LNCaP clone FGC (cell line): ENCODE measurements around the gene IFITM5.

Experiments used
- DNase-seq: peaks from one replicate; pipeline ENCODE4 v3.0.0-alpha.2; 2011; ENCODE audit warnings: low read depth
- H3K4me3 ChIP-seq: 2 replicates; pipeline ENCODE4 v1.5.1; 2011; ENCODE audit warnings: mild to moderate bottlenecking, low read depth, low read length, control low read depth
- TF ChIP-seq, protein P1 (sequence below): IDR thresholded peaks from 2 replicates; pipeline ENCODE4 v1.5.1; 2012; ENCODE audit warnings: mild to moderate bottlenecking; ENCODE audit not compliant: control insufficient read depth, insufficient read depth; ENCODE audit errors: extremely low read depth

IFITM5 gene

GRCh38 chr11:293852-294661 is 5.3 kb downstream of the IFITM5 start:
- TF ChIP-seq, protein P1, sequence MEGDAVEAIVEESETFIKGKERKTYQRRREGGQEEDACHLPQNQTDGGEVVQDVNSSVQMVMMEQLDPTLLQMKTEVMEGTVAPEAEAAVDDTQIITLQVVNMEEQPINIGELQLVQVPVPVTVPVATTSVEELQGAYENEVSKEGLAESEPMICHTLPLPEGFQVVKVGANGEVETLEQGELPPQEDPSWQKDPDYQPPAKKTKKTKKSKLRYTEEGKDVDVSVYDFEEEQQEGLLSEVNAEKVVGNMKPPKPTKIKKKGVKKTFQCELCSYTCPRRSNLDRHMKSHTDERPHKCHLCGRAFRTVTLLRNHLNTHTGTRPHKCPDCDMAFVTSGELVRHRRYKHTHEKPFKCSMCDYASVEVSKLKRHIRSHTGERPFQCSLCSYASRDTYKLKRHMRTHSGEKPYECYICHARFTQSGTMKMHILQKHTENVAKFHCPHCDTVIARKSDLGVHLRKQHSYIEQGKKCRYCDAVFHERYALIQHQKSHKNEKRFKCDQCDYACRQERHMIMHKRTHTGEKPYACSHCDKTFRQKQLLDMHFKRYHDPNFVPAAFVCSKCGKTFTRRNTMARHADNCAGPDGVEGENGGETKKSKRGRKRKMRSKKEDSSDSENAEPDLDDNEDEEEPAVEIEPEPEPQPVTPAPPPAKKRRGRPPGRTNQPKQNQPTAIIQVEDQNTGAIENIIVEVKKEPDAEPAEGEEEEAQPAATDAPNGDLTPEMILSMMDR, result no peak
- no peak overlapping the region for H3K4me3 ChIP-seq
- no peak for DNase-seq

DNA sequence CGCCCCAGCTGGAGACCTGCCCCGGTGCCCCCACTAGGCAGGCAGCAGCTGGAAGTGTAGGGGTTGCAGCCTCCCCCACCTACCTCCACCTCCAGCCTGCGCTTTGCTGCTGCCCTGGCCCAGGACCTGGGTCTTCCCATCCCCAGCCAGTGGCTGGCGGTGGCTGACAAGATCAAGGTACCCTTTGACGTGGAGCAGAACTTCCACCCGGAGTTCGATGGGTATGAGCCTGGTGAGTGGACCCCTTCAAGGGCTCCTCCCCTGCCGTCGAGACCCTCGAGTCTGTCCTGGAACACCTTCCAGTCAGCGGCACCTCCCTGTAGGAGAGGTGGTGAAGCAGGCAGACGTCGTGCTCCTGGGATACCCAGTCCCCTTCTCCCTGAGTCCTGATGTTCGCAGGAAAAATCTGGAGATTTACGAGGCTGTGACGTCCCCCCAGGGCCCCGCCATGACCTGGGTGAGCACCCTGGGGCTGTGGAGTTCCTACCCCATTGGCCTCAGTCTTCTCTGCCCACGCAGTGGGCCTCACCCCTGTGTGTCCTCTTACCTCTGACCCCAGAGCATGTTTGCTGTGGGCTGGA is 6.0 kb downstream of the IFITM5 start:
- TF ChIP-seq, protein P1, result no peak
- no peak overlapping the region for H3K4me3 ChIP-seq
- DNase-seq, result no peak

- no peak for DNase-seq
- H3K4me3 ChIP-seq, result no peak overlapping the region
- TF ChIP-seq, protein P1, result no peak
These were observed 6.9 kb downstream of the IFITM5 start for GRCh38 chr11:292211-293121.

- no peak overlapping the region for H3K4me3 ChIP-seq
- DNase-seq, result no peak
- TF ChIP-seq, protein P1, result no peak
These were observed 7.8 kb downstream of the IFITM5 start for GRCh38 chr11:291281-292210.

DNA sequence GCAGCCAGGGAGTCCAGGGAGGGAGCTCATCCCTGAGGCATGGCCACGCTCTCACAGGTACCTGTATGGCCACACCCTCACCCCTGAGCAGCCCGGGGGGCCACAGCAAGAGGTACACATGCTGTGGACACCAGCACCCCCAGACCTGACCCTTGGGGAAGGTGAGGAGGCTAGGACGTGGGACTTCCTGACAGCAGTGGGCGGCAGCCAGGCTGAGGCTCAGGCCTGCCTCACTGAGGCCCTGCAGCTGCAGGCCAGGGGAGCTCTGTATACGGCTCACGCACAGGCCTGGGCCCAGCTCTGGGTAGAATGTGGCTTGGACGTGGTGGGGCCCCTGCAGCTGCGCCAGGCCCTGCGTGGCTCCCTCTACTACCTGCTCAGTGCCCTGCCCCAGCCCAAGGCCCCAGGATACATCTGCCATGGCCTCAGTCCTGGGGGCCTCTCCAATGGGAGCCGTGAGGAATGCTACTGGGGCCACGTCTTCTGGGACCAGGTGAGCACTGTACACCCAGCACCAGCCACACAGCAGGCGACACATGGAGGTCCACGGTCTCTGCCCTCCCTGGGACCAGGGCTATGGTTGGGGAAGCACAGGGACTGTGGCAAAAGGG is 8.6 kb downstream of the IFITM5 start:
- no peak overlapping the region for H3K4me3 ChIP-seq
- DNase-seq, result no peak
- TF ChIP-seq, protein P1, result no peak
